MM.1S (cell line): ENCODE measurements around the gene GTF2H4.

ENCODE experiments used
- CTCF ChIP-seq: fragments of 300-600 bp; sonication (generic); IDR thresholded peaks from 2 replicates; pipeline ENCODE4 v1.5.1; 2016; ENCODE audit warnings: antibody characterized with exemption, low read length, mixed read lengths
- EZH2 ChIP-seq: fragments of 300-600 bp; sonication (generic); optimal IDR thresholded peaks from 2 replicates; pipeline ENCODE3; 2017; ENCODE audit warnings: low read depth, mild to moderate bottlenecking, antibody characterized with exemption, low read length, mixed read lengths
- EZH2phosphoT487 ChIP-seq: fragments of 300-600 bp; sonication (generic); IDR thresholded peaks from 2 replicates; pipeline ENCODE4 v1.6.1; 2018; ENCODE audit warnings: antibody characterized with exemption, low read length

GRCh38 chr6:30960907-30961673 is 53.1 kb downstream of the GTF2H4 start:
- no peak for TF ChIP-seq CTCF
- TF ChIP-seq EZH2 = no peak
- no peak for TF ChIP-seq EZH2phosphoT487
